Measurements from ENCODE around the gene PAM16.

Gene PAM16

GRCh38 chr16:4293181-4293716 lies 57.9 kb downstream of the PAM16 start:
- DNase-seq, result no peak

- no peak for DNase-seq
Observed at GRCh38 chr16:4291699-4292098, 59.4 kb downstream of the PAM16 start.

Data from fibroblast of skin of right biceps (primary cell).